Measurements from ENCODE around the gene VWC2L. TPM values are rescaled to one million over a fixed set of nuclear protein-coding genes. Genes with fewer than 3 reads are reported as not detected.

Gene VWC2L
- total RNA-seq, 1 donor from 2014 or later, result not detected

- no peak for TF ChIP-seq CTCF (IDR thresholded peaks at IDR 0.05; ENCODE audit: insufficient read depth, low read length, poor library complexity, severe bottlenecking)
- no peak for DNase-seq (ENCODE audit: low read depth)
- Histone ChIP-seq H3K4me3 (ENCODE audit: low read depth, low read length) (no peak overlapping the region), H3K27me3 (ENCODE audit: control insufficient read depth, insufficient read depth, low read length) (no peaks in the 10 kb centered on the region), H3K36me3 (ENCODE audit: control insufficient read depth, insufficient read depth, low read length) (no peaks in the 10 kb centered on the region)
Measured at GRCh38 chr2:214569419-214570035, 158.7 kb downstream of the VWC2L start.

GRCh38 chr2:214574084-214574781 lies 163.4 kb downstream of the VWC2L start:
- TF ChIP-seq CTCF (IDR thresholded peaks at IDR 0.05; ENCODE audit: insufficient read depth, low read length, poor library complexity, severe bottlenecking), result no peak
- no peaks in the 10 kb centered on the region for H3K36me3 ChIP-seq (ENCODE audit: control insufficient read depth, insufficient read depth, low read length)
- no peak for DNase-seq (ENCODE audit: low read depth)
- H3K27me3 ChIP-seq (ENCODE audit: control insufficient read depth, insufficient read depth, low read length), result no peaks in the 10 kb centered on the region
- H3K4me3 ChIP-seq (ENCODE audit: low read depth, low read length), result no peak overlapping the region

GRCh38 chr2:214575030-214575429 lies 164.2 kb downstream of the VWC2L start:
- Histone ChIP-seq H3K36me3 (ENCODE audit: control insufficient read depth, insufficient read depth, low read length) (no peaks in the 10 kb centered on the region), H3K27me3 (ENCODE audit: control insufficient read depth, insufficient read depth, low read length) (no peaks in the 10 kb centered on the region), H3K4me3 (ENCODE audit: low read depth, low read length) (no peak overlapping the region)
- TF ChIP-seq CTCF (IDR thresholded peaks at IDR 0.05; ENCODE audit: insufficient read depth, low read length, poor library complexity, severe bottlenecking), result no peak
- DNase-seq (ENCODE audit: low read depth), result no peak

- Histone ChIP-seq H3K4me3 (ENCODE audit: low read depth, low read length) (no peak overlapping the region), H3K27me3 (ENCODE audit: control insufficient read depth, insufficient read depth, low read length) (no peaks in the 10 kb centered on the region), H3K36me3 (ENCODE audit: control insufficient read depth, insufficient read depth, low read length) (no peaks in the 10 kb centered on the region)
- no peak for DNase-seq (ENCODE audit: low read depth)
- TF ChIP-seq CTCF (IDR thresholded peaks at IDR 0.05; ENCODE audit: insufficient read depth, low read length, poor library complexity, severe bottlenecking), result no peak
Measured at GRCh38 chr2:214575465-214575864, 164.6 kb downstream of the VWC2L start.

- Histone ChIP-seq H3K36me3 (ENCODE audit: control insufficient read depth, insufficient read depth, low read length) (no peaks in the 10 kb centered on the region), H3K4me3 (ENCODE audit: low read depth, low read length) (no peak overlapping the region), H3K27me3 (ENCODE audit: control insufficient read depth, insufficient read depth, low read length) (no peaks in the 10 kb centered on the region)
- no peak for DNase-seq (ENCODE audit: low read depth)
- TF ChIP-seq CTCF (IDR thresholded peaks at IDR 0.05; ENCODE audit: insufficient read depth, low read length, poor library complexity, severe bottlenecking), result no peak
Measured at GRCh38 chr2:214577769-214578168, 166.9 kb downstream of the VWC2L start.
